H54 (cell line): ENCODE results near the gene CRABP1.
A peak's percentile ranks its signal among the peaks of the same experiment; 100 is the strongest.

ENCODE experiments used
- DNase-seq: peaks from one replicate; pipeline ENCODE4 v3.0.0; 2011; ENCODE audit warnings: low spot score, mixed read lengths; ENCODE audit not compliant: insufficient read length
- FAIRE-seq: peaks from 3 replicates; lab custom pipeline; 2011; peaks lifted over from hg19 to GRCh38; lab: Jason Lieb, UNC
- POLR2A ChIP-seq: IDR thresholded peaks from 2 replicates; pipeline ENCODE4 v1.6.1; 2011; ENCODE audit warnings: low read depth, mild to moderate bottlenecking, low read length

CRABP1 gene

DNA sequence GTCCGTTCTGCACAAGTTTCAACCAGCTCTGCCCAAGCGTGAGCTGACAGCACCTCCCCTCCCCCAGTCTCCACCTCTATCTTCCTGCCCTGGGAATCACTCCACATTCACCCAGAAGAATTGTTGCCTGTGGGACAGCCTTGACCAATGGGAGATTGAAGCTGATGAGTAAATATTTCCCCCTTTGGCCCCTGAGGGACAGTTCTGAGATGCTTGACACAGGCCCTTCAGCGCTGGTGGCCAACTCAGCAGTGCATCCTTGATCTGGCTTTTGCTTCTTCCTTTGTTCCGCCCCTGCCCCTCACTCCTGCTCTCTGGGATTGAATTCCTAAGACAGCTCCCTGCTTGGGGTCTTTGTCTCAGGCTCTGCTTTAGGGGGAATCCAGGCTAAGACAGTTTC, 27.6 kb upstream of the CRABP1 start:
- FAIRE-seq (no peak), DNase-seq (no peak)
- no peak for TF ChIP-seq POLR2A

DNA sequence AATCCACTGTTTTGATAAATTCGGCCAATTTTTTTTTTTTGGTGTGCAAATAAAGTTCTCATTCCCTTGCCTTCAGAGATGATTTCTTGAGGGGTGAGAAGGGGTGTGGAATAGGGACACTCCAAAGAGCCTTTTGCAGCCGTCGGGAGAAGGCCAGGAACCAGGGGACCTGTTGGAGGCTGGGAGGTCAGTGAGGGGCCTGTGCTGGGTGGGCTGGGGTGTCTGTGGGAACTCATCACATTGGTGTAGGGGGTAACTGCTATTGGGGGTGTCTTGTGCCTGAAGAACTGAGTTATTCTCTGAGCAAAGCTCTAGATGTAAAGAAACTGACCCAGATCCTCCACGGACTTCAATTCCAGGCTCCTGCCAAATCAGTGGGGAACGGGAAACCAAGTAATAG, 27.2 kb upstream of the CRABP1 start:
- no peak for TF ChIP-seq POLR2A
- no peak for DNase-seq
- no peak for FAIRE-seq

DNA sequence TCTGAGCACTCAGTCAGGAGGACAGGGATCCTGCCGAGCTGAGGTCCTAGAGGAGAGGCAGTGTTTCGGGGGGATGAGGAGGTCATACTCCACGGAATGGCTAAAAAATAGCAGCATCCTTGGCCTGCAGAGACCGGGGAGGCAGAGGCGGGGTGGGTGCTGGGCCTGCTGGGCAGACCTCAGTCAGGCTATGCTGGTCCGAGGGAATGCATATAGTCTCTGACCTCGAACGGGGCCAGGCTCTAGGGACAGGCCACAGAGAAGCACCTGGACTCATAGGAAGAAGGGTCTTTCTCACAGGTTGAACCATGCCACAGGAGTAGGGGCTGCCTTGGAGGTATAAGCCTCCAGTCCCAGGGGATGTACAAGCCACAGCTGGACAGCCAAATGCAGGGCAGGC, 26.8 kb upstream of the CRABP1 start:
- TF ChIP-seq POLR2A = no peak
- DNase-seq (no peak), FAIRE-seq (no peak)

DNA sequence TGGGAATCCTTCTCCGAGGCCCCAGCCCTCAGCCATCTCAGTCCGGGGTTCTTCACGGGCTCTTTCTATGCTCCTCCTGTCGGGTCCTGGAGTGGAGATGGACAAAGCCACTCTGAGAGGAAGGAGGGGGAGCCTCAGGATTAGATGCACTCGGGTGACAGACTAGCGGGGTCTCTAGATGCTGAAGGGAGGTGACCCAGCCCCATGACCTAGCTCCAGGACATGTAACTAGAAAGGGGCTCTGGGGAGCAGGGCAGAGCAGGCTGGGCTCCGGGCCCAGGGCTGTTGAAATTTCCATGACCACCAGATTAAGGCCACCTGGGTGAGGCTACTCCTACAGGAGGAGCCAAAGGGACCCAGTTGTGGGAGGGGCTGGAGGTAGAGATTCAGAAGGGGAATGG, 26.0 kb upstream of the CRABP1 start:
- DNase-seq (no peak), FAIRE-seq (no peak)
- no peak for TF ChIP-seq POLR2A

DNA sequence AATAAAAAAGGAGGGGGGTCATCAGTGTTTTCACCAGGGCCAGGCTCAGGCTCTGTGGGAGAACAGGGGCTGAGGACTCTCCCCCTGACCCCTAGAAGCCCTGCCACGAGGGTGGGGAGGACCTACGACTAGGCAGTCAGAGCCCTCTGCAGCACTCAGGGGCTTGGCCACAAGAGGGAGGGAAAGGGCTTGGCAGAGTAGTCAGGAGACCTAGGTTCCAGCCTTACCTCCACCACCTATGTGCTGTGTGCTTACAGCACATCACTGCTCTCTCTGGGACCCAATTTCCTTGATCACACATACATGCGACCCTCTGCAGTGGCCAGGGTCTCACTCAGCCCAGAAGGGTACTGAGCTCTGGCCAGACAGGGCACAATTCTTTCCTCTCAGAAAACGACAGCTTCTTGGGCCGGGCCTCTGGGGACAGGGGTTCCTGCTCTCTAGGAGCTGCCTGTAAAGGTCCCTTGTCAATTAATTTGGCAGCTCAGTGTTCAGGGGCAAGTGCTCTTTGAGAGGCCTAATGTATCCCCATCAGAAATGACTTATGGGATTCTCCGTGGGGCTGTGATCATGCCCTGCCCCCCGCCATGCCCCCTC, 24.4 kb upstream of the CRABP1 start:
- no peak for FAIRE-seq
- DNase-seq = no peak
- TF ChIP-seq POLR2A = no peak

DNA sequence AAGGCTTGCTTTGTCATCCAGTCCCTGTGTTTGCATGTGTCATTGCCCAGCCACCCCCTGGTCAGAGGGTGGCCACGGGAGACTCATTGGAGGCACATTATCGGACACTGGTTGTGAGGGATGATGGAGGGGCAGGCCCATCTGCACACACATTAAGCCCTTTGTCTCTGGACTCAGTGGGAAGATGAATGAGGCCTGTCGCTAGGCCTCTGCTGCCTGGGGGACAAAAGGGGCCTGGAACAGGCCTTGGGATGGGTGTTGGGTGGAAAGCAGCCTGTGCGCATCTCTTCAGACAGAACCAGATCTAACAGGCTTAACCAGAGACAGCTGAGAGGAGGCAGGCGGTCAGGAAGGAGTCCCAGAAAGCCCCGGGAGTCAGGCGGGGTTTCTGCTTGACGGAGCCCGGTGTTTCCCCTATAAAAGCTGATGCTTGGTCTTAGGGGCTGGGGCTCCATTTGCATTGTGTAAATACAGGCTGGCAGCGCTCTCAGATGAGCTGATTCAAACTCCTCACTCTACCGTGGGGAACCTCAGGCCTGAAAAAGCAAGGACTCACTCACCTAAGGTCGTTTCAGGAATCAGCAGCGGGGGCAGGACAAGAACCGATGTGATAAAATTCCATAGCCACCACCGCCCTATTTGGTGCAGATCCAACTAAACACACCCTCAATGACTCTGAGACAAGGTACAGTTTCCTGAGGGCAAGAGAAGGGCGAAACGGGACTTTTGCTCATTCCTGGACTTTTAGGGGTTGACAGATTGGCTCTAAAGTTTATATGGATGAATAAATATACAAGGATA, 23.7 kb upstream of the CRABP1 start:
- DNase-seq = no peak
- no peak for TF ChIP-seq POLR2A
- FAIRE-seq = no peak

DNA sequence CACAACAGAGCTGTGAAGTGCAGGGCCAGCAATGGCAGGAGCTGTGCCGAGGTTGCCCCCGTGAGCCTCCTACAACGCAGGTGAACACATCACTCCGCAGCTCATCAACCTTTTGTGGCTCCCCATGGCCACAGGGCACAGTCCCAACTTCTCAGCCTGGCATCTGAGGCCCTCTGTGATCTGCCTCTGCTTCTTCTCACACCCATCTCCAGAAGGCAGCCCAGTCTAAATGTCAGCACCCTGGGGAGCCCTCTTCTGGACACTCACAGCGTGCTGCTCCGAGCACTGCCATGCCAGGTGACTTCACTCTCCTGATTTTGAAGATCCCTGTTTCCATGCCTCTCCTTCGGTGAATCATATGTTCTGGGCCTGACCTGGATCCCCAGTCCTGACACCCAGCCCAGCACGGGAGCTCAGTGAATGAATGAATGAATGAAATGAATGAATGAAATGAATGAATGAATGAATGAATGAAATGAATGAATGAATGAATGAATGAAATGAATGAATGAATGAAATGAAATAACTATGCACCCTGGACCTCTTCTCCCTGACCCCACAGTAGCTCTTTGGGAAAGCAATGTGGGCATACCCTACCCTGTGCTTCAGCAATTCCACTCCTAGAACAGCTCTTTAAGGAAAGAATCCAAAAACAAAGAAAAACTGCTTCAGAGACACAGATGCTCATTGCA, 22.9 kb upstream of the CRABP1 start:
- TF ChIP-seq POLR2A = no peak
- FAIRE-seq (no peak), DNase-seq (no peak)

DNA sequence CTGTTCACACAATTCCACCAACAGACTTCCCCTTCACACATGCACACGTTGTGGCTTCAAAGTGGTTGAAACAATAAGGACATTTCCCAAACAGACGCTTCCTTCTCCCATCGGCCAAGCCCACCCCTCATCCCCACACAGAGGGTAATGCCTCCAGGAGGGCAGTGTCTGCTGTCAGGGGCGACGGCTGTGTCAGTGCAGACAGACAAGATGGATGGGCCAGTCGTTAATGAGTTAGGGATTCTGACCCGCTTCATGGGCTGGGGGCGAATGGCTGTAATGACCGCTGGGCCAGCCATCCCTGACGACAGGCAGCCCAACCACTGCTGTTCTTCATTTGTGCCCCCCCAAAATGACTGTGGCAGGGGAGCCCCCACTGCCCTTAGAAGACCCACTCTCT, 20.6 kb upstream of the CRABP1 start:
- DNase-seq = no peak
- no peak for FAIRE-seq
- TF ChIP-seq POLR2A = no peak

DNA sequence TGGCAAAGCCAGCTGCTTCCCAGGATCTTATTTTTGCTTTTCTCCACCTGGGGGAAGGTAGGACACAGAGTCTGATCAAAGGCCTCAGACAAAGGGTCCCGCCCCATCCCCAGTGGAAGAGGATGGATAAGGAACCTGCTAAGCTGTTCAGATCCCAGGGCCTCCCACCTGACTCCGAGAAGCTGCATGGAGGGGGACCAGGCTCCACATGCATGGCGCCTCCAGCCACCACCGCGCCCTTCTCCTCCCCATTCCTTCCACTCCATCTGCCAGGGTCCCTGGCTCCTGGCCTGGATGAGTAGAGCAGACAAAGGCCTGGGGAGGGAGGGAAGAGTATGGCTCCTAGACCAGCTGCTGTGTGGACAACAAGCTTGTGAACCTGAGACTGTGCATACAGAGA, 20.0 kb upstream of the CRABP1 start:
- no peak for TF ChIP-seq POLR2A
- no peak for DNase-seq
- no peak for FAIRE-seq

DNA sequence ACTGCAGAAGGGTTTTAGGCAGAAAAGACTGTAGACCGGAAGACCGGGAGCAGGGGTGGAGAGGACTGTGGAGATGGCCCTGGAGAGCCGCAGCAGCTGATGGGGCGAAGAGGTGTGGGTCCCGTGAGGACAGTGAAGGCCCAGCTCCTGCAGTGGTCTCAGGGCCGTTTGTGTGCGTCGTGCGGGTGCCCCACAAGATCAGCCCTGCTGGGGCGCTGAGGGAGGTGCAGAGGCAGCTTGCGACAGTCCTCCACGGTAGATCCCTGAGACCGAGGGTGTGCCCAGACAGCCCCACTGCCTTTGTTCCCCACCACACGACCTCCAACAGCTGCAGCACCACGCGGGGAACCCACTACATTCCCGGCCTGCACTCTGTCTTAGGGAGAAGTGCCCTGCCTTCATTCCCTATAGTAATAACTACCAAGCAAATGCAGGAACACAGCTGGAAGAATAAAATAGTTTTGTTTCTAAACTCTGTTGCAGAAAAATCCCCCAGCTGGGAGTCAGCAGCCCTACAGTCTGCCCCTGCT, 19.0 kb upstream of the CRABP1 start:
- TF ChIP-seq POLR2A = no peak
- FAIRE-seq = no peak
- no peak for DNase-seq

DNA sequence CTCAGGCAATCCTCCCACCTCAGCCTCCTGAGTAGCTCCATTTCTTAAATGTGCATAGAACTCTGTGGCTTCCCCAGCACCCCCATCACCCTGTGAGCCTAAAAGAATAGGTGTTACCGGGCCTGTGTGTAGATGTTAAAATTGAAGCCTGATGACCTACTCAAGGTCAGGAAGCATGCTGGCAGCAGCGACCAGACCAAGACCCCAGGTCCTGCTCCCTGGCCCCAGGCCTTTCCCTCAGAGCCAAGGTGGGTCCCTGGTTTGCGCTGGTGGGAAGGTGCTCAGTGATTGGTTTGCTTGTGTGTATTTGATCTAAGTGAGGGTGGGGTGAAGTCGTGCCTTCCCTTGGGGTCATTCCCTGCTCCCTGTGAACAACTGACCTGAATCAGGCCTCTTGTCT, 18.4 kb upstream of the CRABP1 start:
- FAIRE-seq (no peak), DNase-seq (no peak)
- no peak for TF ChIP-seq POLR2A

DNA sequence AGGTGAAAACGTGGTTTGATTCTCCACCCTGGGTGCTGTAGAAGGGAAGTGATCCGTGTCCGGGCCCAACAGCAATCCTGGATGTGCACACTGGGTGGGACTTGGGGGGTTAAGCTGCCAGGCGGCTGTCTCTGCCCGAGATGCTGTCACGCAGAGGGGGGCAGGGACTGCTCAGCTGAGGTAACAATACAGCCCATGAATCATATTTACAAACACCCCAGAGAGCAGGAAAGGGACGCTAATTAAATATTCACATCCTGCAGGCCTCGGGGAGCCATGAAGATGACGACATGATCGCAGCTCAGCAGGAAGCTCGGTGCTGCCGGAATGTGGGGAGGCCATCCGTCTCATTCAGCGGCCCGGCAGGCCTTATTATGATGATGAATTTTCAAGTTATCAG, 17.9 kb upstream of the CRABP1 start:
- FAIRE-seq (no peak), DNase-seq (peak; percentile 70)
- no peak for TF ChIP-seq POLR2A

DNA sequence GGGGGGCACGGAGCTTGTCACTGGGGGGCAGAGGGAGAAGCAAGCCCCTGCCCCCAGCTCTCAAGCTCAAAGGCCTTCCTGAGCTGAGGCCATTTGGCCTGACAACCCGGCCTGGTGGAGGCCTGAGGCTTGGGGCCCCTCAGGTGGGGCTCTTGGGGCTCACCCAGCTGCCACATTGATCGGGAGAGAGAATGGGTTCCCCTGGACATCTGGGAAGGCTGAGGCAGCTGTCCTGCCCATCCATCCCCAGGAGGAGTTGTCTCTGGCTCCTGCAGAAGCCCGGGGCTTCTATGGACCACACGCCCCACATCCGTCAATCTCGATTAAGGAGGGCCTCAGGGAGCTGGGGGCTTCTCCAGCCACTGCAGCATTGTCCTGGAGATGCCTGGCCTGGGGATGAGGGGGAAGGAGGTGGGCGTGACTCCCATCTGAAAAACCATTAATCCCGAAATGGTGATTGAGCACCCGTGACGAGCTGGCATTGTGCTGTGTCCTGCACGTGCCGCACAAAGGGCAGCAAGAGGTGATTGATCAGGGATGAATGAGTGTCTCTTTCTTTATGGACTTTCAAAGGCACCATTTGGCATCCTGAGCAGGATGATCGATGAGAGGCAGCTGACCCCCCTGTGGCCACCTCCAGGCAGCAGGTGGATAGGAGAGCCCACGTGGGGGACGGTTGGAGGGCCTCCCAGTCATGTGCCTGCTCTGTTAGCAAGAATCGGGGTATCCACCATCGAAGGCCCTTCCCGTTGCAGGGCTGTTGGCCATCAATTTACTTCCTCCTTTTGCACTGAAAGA, 17.2 kb upstream of the CRABP1 start:
- FAIRE-seq = no peak
- DNase-seq = no peak
- no peak for TF ChIP-seq POLR2A
